Stomach smooth muscle (tissue), 2 donors: ENCODE data around the gene SAXO1.

Experiments used
- H3K27ac ChIP-seq: one replicate; pipeline ENCODE4 v1.7.0; 2013; ENCODE audit warnings: mild to moderate bottlenecking, low read length, inconsistent platforms
- H3K27me3 ChIP-seq, 2 donors: one replicate each; pipeline ENCODE4 v1.7.0; 2013; ENCODE audit warnings: low read length in 2 of 2; ENCODE audit not compliant: insufficient read depth in 2 of 2, control insufficient read depth in 1 of 2
- H3K36me3 ChIP-seq, 2 donors: one replicate each; pipeline ENCODE4 v1.7.0; 2013; ENCODE audit warnings: low read length in 2 of 2; ENCODE audit not compliant: control insufficient read depth in 2 of 2, insufficient read depth in 2 of 2
- H3K4me1 ChIP-seq: one replicate; pipeline ENCODE4 v1.7.0; 2013; ENCODE audit warnings: low read length; ENCODE audit not compliant: control insufficient read depth, insufficient read depth
- H3K4me3 ChIP-seq, 2 donors: one replicate each; pipeline ENCODE4 v1.7.0; 2013; ENCODE audit warnings: low read length in 2 of 2
- H3K9ac ChIP-seq, 2 donors: one replicate each; pipeline ENCODE4 v1.7.0; 2013; ENCODE audit warnings: low read length in 2 of 2, mild to moderate bottlenecking in 1 of 2
- H3K9me3 ChIP-seq, 2 donors: one replicate each; pipeline ENCODE4 v1.7.0; 2013; ENCODE audit warnings: low read length in 2 of 2; ENCODE audit not compliant: control insufficient read depth in 2 of 2
- donor health status: healthy.
- donor health status: Pancreatic carcinoma.

SAXO1 gene

GRCh38 chr9:18982262-18982620 is 50.8 kb downstream of the SAXO1 start:
- H3K27me3 ChIP-seq: no peaks in the 10 kb centered on the region
- no peaks in the 10 kb centered on the region for H3K4me1 ChIP-seq
- H3K36me3 ChIP-seq: no peaks in the 10 kb centered on the region
- H3K9ac ChIP-seq: no peak overlapping the region
- H3K27ac ChIP-seq: no peak overlapping the region
- peaks cover 2 to 4% of the 10 kb centered on the region in 2 donors for H3K9me3 ChIP-seq
- no peak overlapping the region for H3K4me3 ChIP-seq

- Histone ChIP-seq H3K9me3 (peaks cover 2 to 4% of the 10 kb centered on the region in 2 donors), H3K9ac (no peak overlapping the region), H3K27ac (no peak overlapping the region), H3K27me3 (no peaks in the 10 kb centered on the region), H3K36me3 (no peaks in the 10 kb centered on the region), H3K4me1 (no peaks in the 10 kb centered on the region), H3K4me3 (no peak overlapping the region)
Measured at GRCh38 chr9:18981476-18982261, 51.3 kb downstream of the SAXO1 start.

GRCh38 chr9:18980189-18980588 is 52.8 kb downstream of the SAXO1 start:
- H3K27me3 ChIP-seq: no peaks in the 10 kb centered on the region
- H3K36me3 ChIP-seq: no peaks in the 10 kb centered on the region
- no peak overlapping the region for H3K9ac ChIP-seq
- H3K9me3 ChIP-seq: peaks cover 2 to 4% of the 10 kb centered on the region in 2 donors
- H3K4me3 ChIP-seq: no peak overlapping the region
- H3K27ac ChIP-seq: no peak overlapping the region
- no peaks in the 10 kb centered on the region for H3K4me1 ChIP-seq

GRCh38 chr9:18979367-18979766 is 53.6 kb downstream of the SAXO1 start:
- Histone ChIP-seq H3K4me1 (no peaks in the 10 kb centered on the region), H3K9ac (no peak overlapping the region), H3K4me3 (no peak overlapping the region), H3K27ac (no peak overlapping the region), H3K9me3 (peaks cover 2 to 3% of the 10 kb centered on the region in 2 donors), H3K36me3 (no peaks in the 10 kb centered on the region), H3K27me3 (no peaks in the 10 kb centered on the region)

GRCh38 chr9:18978188-18978587 is 54.8 kb downstream of the SAXO1 start:
- Histone ChIP-seq H3K27me3 (no peaks in the 10 kb centered on the region), H3K27ac (no peak overlapping the region), H3K36me3 (no peaks in the 10 kb centered on the region), H3K4me1 (no peaks in the 10 kb centered on the region), H3K9me3 (no peaks in the 10 kb centered on the region), H3K9ac (no peak overlapping the region), H3K4me3 (no peak overlapping the region)

- Histone ChIP-seq H3K27ac (no peak overlapping the region), H3K4me3 (no peak overlapping the region), H3K4me1 (no peaks in the 10 kb centered on the region), H3K9me3 (no peaks in the 10 kb centered on the region), H3K9ac (no peak overlapping the region), H3K27me3 (peaks cover 0 to 2% of the 10 kb centered on the region in 2 donors), H3K36me3 (no peaks in the 10 kb centered on the region)
Measured at GRCh38 chr9:18976709-18977531, 56.1 kb downstream of the SAXO1 start.

GRCh38 chr9:18976221-18976708 is 56.7 kb downstream of the SAXO1 start:
- Histone ChIP-seq H3K27ac (no peak overlapping the region), H3K9ac (no peak overlapping the region), H3K36me3 (no peaks in the 10 kb centered on the region), H3K9me3 (no peaks in the 10 kb centered on the region), H3K4me1 (no peaks in the 10 kb centered on the region), H3K27me3 (peaks cover 0 to 2% of the 10 kb centered on the region in 2 donors), H3K4me3 (no peak overlapping the region)

GRCh38 chr9:18973348-18973747 is 59.7 kb downstream of the SAXO1 start:
- H3K4me1 ChIP-seq: no peaks in the 10 kb centered on the region
- no peaks in the 10 kb centered on the region for H3K9me3 ChIP-seq
- H3K4me3 ChIP-seq: no peak overlapping the region
- H3K27ac ChIP-seq: no peak overlapping the region
- peaks cover 0 to 4% of the 10 kb centered on the region in 2 donors for H3K27me3 ChIP-seq
- H3K36me3 ChIP-seq: no peaks in the 10 kb centered on the region
- no peak overlapping the region for H3K9ac ChIP-seq

GRCh38 chr9:18972675-18973074 is 60.3 kb downstream of the SAXO1 start:
- H3K4me3 ChIP-seq: no peak overlapping the region
- peaks cover 0 to 4% of the 10 kb centered on the region in 2 donors for H3K27me3 ChIP-seq
- no peaks in the 10 kb centered on the region for H3K36me3 ChIP-seq
- H3K27ac ChIP-seq: no peak overlapping the region
- no peaks in the 10 kb centered on the region for H3K9me3 ChIP-seq
- no peak overlapping the region for H3K9ac ChIP-seq
- H3K4me1 ChIP-seq: no peaks in the 10 kb centered on the region

GRCh38 chr9:18971909-18972308 is 61.1 kb downstream of the SAXO1 start:
- H3K4me3 ChIP-seq: no peak overlapping the region
- no peaks in the 10 kb centered on the region for H3K36me3 ChIP-seq
- peaks cover 0 to 4% of the 10 kb centered on the region in 2 donors for H3K27me3 ChIP-seq
- no peaks in the 10 kb centered on the region for H3K9me3 ChIP-seq
- no peak overlapping the region for H3K9ac ChIP-seq
- no peaks in the 10 kb centered on the region for H3K4me1 ChIP-seq
- no peak overlapping the region for H3K27ac ChIP-seq
